Endothelial cell of umbilical vein (primary cell): ENCODE data around the gene UBASH3A. TPM values are rescaled to one million over a fixed set of nuclear protein-coding genes. Genes with fewer than 3 reads are reported as not detected.

Experiments used
- BruUV-seq: library from RNA; stranded (reverse); fragments of 400-500 nt; replicated peaks from 2 replicates; lab custom pipeline; 2021; lab: Mats Ljungman, UMichigan
- CTCF ChIA-PET: fragments of 300-600, 350-600 bp; sonication (Branson Sonifier 250); formaldehyde crosslinking; loops from one replicate; lab custom pipeline; 2021; ENCODE audit warnings: antibody characterized with exemption, inconsistent platforms; lab: Charles Lee
- POLR2A ChIA-PET: fragments of 300-600, 350-600 bp; sonication (Branson Sonifier 250); formaldehyde crosslinking; loops from one replicate; lab custom pipeline; 2021; ENCODE audit warnings: antibody characterized with exemption, inconsistent platforms; lab: Charles Lee
- DNase-seq: peaks from one replicate; pipeline ENCODE4 v3.0.0-alpha.2; 2011; ENCODE audit warnings: low read depth, low spot score
- FAIRE-seq: peaks from 2 replicates; lab custom pipeline; 2011; peaks lifted over from hg19 to GRCh38; lab: Jason Lieb, UNC
- H2AFZ ChIP-seq: 2 replicates; pipeline ENCODE4 v1.6.0; 2012; ENCODE audit warnings: low read depth, low read length, control low read depth, inconsistent platforms
- H3K27ac ChIP-seq: 2 replicates; pipeline ENCODE4 v1.5.1; 2011; ENCODE audit warnings: low read depth, mild to moderate bottlenecking, control low read depth, low read length, moderate library complexity; ENCODE audit not compliant: insufficient read depth
- H3K27me3 ChIP-seq, 2 experiments: 2 replicates each; pipeline versions ENCODE4 v1.6.0 to v1.6.1; 2011; ENCODE audit warnings: low read length in 2 of 2, mixed read lengths in 1 of 2; ENCODE audit not compliant: control insufficient read depth in 2 of 2, insufficient read depth in 2 of 2
- H3K36me3 ChIP-seq, 2 experiments: 2 replicates in 1 of 2; 3 replicates in 1 of 2; pipeline ENCODE4 v1.5.1; 2011; ENCODE audit warnings: low read length in 2 of 2, mild to moderate bottlenecking in 1 of 2, moderate library complexity in 1 of 2; ENCODE audit not compliant: control insufficient read depth in 2 of 2, insufficient read depth in 2 of 2; ENCODE audit errors: extremely low read depth in 1 of 2
- H3K4me1 ChIP-seq: 3 replicates; pipeline ENCODE4 v1.5.1; 2011; ENCODE audit warnings: mild to moderate bottlenecking, low read length; ENCODE audit not compliant: control insufficient read depth, insufficient read depth; ENCODE audit errors: extremely low read depth
- H3K4me2 ChIP-seq: 2 replicates; pipeline ENCODE4 v1.6.1; 2011; ENCODE audit warnings: low read length, control low read depth, mixed read lengths; ENCODE audit not compliant: insufficient read depth
- H3K4me3 ChIP-seq, 3 experiments: fragments of 200-600 bp in 1 of 3; sonication (generic), shearing (Covaris generic) in 1 of 3; replicated peaks in 1 of 3; 2 replicates each; pipeline ENCODE4 v1.5.1; 2011 to 2016; ENCODE audit warnings: control low read depth in 3 of 3, low read length in 3 of 3, mild to moderate bottlenecking in 2 of 3, inconsistent platforms in 1 of 3, low read depth in 1 of 3, moderate library complexity in 1 of 3; ENCODE audit not compliant: insufficient read depth in 1 of 3
- H3K79me2 ChIP-seq: 2 replicates; pipeline ENCODE4 v1.6.0; 2012; ENCODE audit warnings: low read length, inconsistent platforms; ENCODE audit not compliant: control insufficient read depth, insufficient read depth
- H3K9ac ChIP-seq: replicated peaks from 2 replicates; pipeline ENCODE3; 2011; ENCODE audit warnings: low read length, control low read depth; ENCODE audit not compliant: insufficient read depth; ENCODE audit errors: extremely low read depth
- H3K9me1 ChIP-seq: replicated peaks from 3 replicates; pipeline ENCODE4 v1.6.0; 2011; ENCODE audit warnings: mild to moderate bottlenecking, low read length; ENCODE audit not compliant: control insufficient read depth, insufficient read depth; ENCODE audit errors: extremely low read depth
- H3K9me3 ChIP-seq: replicated peaks from 2 replicates; pipeline ENCODE4 v1.5.1; 2012; ENCODE audit warnings: low read length, inconsistent platforms; ENCODE audit not compliant: control insufficient read depth, insufficient read depth
- H4K20me1 ChIP-seq: replicated peaks from 2 replicates; pipeline ENCODE3; 2011; ENCODE audit warnings: mild to moderate bottlenecking, low read length; ENCODE audit not compliant: control insufficient read depth, insufficient read depth; ENCODE audit errors: extremely low read depth
- CTCF ChIP-seq, 2 donors: IDR thresholded peaks; 1 replicate in 1 of 2; 2 replicates in 1 of 2; pipeline ENCODE4 v1.5.1; 2011; ENCODE audit warnings: low read length in 2 of 2, mild to moderate bottlenecking in 2 of 2, moderate library complexity in 2 of 2, control low read depth in 1 of 2, inconsistent platforms in 1 of 2, low read depth in 1 of 2; ENCODE audit not compliant: insufficient read depth in 1 of 2; ENCODE audit errors: extremely low read depth in 1 of 2
- EZH2 ChIP-seq: IDR thresholded peaks from 2 replicates; pipeline ENCODE4 v1.6.1; 2012; ENCODE audit warnings: borderline replicate concordance, low read depth, mild to moderate bottlenecking, moderate library complexity, low read length, inconsistent platforms; ENCODE audit not compliant: severe bottlenecking
- FOS ChIP-seq: IDR thresholded peaks from 2 replicates; pipeline ENCODE4 v1.6.1; 2011; ENCODE audit warnings: mild to moderate bottlenecking, low read length, moderate library complexity, borderline replicate concordance; ENCODE audit not compliant: insufficient read depth
- GATA2 ChIP-seq: IDR thresholded peaks from 2 replicates; pipeline ENCODE4 v1.7.0; 2011; ENCODE audit warnings: low read depth, mild to moderate bottlenecking, moderate library complexity, mixed read lengths, low read length; ENCODE audit not compliant: insufficient read length, insufficient read depth
- JUN ChIP-seq: IDR thresholded peaks from 2 replicates; pipeline ENCODE4 v1.6.1; 2011; ENCODE audit warnings: borderline replicate concordance, low read depth; ENCODE audit not compliant: insufficient read length, insufficient read depth
- MYC ChIP-seq: IDR thresholded peaks from one replicate; pipeline ENCODE4 v1.6.1; 2011; ENCODE audit warnings: mild to moderate bottlenecking, low read depth, low read length
- POLR2A ChIP-seq: IDR thresholded peaks from 2 replicates; pipeline ENCODE4 v1.6.1; 2012; ENCODE audit warnings: low read depth, mild to moderate bottlenecking, control low read depth, low read length
- POLR2AphosphoS5 ChIP-seq: IDR thresholded peaks from 2 replicates; pipeline ENCODE4 v1.6.1; 2012; ENCODE audit warnings: low read depth, mild to moderate bottlenecking, control low read depth, low read length, moderate library complexity; ENCODE audit not compliant: insufficient read depth
- dilution Hi-C: fragments of 300-500 bp; cut with MboI; formaldehyde crosslinking; loops from one replicate; pipeline ENCODE4 v1.15.0; 2019; ENCODE audit warnings: low sequenced_read_pairs; ENCODE audit not compliant: extremely low pct_ligation_motif_present
- intact Hi-C: fragments of 100-400 bp; cut with micrococcal nuclease; formaldehyde crosslinking; loops from one replicate; pipeline ENCODE4 v1.10.0; 2022
- polyA plus RNA-seq, 4 experiments: library from polyadenylated mRNA; depleted of rRNA in 3 of 4; stranded (reverse) in 3 of 4; unstranded in 1 of 4; fragments of >200 nt; gene quantifications; 2 replicates each; pipeline versions ENCODE4 v1.2.1 to v1.2.3, GENCODE V29; 2011 to 2012; ENCODE audit warnings: missing spikeins in 1 of 4
- total RNA-seq: library from RNA; stranded (reverse); gene quantifications from 2 replicates; pipeline ENCODE4 v1.2.3, GENCODE V29; 2021
- TF ChIP-seq, protein P1 (sequence below): IDR thresholded peaks from 2 replicates; pipeline ENCODE4 v1.6.1; 2011; ENCODE audit not compliant: insufficient read depth, insufficient read length

The UBASH3A gene
- total and polyA plus RNA-seq, 2 donors (not counting 3 experiments of a cell fraction or from before 2014, with no cell fraction given) = not detected

GRCh38 chr21:42434884-42435283 lies 31.2 kb downstream of the UBASH3A start:
- Histone ChIP-seq H3K4me2 (no peak overlapping the region), H3K36me3 (no peaks in the 10 kb centered on the region), H3K9ac (no peak overlapping the region), H4K20me1 (no peaks in the 10 kb centered on the region), H3K79me2 (no peaks in the 10 kb centered on the region), H2AFZ (no peak overlapping the region), H3K9me1 (no peaks in the 10 kb centered on the region), H3K27ac (no peak overlapping the region), H3K9me3 (no peaks in the 10 kb centered on the region), H3K4me3 (no peak overlapping the region), H3K27me3 (no peaks in the 10 kb centered on the region), H3K4me1 (no peaks in the 10 kb centered on the region)
- POLR2A ChIA-PET = no interaction called here
- no peak for TF ChIP-seq EZH2
- TF ChIP-seq POLR2A = no peak
- TF ChIP-seq CTCF (IDR thresholded peaks at IDR 0.05; ENCODE audit: extremely low read depth in 1 of 2, insufficient read depth in 1 of 2, low read depth in 1 of 2, low read length in 2 of 2) = no peak
- no peak for TF ChIP-seq MYC
- TF ChIP-seq JUN = no peak
- TF ChIP-seq, protein P1, sequence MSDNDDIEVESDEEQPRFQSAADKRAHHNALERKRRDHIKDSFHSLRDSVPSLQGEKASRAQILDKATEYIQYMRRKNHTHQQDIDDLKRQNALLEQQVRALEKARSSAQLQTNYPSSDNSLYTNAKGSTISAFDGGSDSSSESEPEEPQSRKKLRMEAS = no peak
- TF ChIP-seq FOS = no peak
- TF ChIP-seq GATA2 = no peak
- TF ChIP-seq POLR2AphosphoS5 = no peak
- intact Hi-C loops (no loop called here), dilution Hi-C loops (no loop called here)
- BruUV-seq = no TSS peak
- DNase-seq (no peak), FAIRE-seq (no peak)
- CTCF ChIA-PET = no interaction called here
